ENCODE measurements around the gene DNAH14. TPM values are rescaled to one million over a fixed set of nuclear protein-coding genes. Genes with fewer than 3 reads are reported as not detected.

DNAH14 gene
- total RNA-seq, 1 experiment from 2014 or later, result 33.2 TPM

DNA sequence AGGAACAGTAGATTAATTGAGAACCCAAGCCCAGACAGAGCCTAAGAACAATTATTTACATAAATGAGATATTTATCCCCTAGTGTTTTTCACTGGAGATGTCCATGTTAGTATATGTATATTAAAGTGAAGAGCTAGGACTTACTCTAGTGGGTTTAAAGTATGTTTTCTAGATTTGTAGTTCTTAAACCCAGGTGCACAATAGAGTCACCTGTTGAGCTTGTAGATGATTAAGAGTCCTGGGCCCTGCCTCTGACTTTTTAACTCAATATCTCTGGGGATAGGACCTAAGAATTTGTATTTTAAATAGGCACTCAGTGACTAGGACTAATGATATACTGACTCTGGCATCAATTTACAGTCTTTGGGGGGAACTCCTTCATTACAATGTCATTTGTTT, 112.8 kb downstream of the DNAH14 start:
- Histone ChIP-seq H3K36me3 (ENCODE audit: control insufficient read depth in 1 of 2, insufficient read depth in 2 of 2, low read length in 2 of 2) (no peaks in the 10 kb centered on the region), H3K9ac (ENCODE audit: low read length) (no peak overlapping the region), H3K4me3 (replicated peaks in 1 of 2; ENCODE audit: low read depth in 1 of 2, low read length in 2 of 2) (no peak overlapping the region), H3K9me2 (ENCODE audit: insufficient read depth) (no peaks in the 10 kb centered on the region), H3K79me2 (ENCODE audit: insufficient read depth, low read length) (no peaks in the 10 kb centered on the region), H3K4me1 (ENCODE audit: control insufficient read depth in 1 of 2, insufficient read depth in 2 of 2, low read length in 2 of 2) (no peaks in the 10 kb centered on the region), H4K20me1 (ENCODE audit: insufficient read depth) (no peaks in the 10 kb centered on the region), H3K4me2 (ENCODE audit: low read length) (no peak overlapping the region), H3K27me3 (ENCODE audit: insufficient read depth, low read length) (no peaks in the 10 kb centered on the region), H3K27ac (ENCODE audit: low read depth, low read length) (no peak overlapping the region), H3K9me3 (ENCODE audit: control insufficient read depth in 1 of 2, insufficient read depth in 1 of 2, low read depth in 1 of 2, low read length in 2 of 2) (no peaks in the 10 kb centered on the region), H2AFZ (ENCODE audit: low read depth, low read length, poor library complexity, severe bottlenecking) (no peak overlapping the region)
- no peak for DNase-seq (ENCODE audit: low read depth, low spot score)
- intact Hi-C loops (cut with micrococcal nuclease), result no loop called here
- ChIA-PET POLR2A (no interaction called here), RAD21 (ENCODE audit: low non-redundant PET in 1 of 2, low total read pairs in 2 of 2, uncharacterized antibody in 2 of 2, unreplicated experiment in 2 of 2) (no interaction called here), CTCF (no interaction called here)
- no peak for TF ChIP-seq POLR2AphosphoS5 (IDR thresholded peaks at IDR 0.05; ENCODE audit: low read depth, low read length)
- TF ChIP-seq EGR1 (IDR thresholded peaks at IDR 0.05; ENCODE audit: low read depth), result no peak
- no peak for TF ChIP-seq SP1 (IDR thresholded peaks at IDR 0.05; ENCODE audit: low read depth)
- no peak for TF ChIP-seq CBX3 (IDR thresholded peaks at IDR 0.05; ENCODE audit: low read depth)
- TF ChIP-seq, protein P1, sequence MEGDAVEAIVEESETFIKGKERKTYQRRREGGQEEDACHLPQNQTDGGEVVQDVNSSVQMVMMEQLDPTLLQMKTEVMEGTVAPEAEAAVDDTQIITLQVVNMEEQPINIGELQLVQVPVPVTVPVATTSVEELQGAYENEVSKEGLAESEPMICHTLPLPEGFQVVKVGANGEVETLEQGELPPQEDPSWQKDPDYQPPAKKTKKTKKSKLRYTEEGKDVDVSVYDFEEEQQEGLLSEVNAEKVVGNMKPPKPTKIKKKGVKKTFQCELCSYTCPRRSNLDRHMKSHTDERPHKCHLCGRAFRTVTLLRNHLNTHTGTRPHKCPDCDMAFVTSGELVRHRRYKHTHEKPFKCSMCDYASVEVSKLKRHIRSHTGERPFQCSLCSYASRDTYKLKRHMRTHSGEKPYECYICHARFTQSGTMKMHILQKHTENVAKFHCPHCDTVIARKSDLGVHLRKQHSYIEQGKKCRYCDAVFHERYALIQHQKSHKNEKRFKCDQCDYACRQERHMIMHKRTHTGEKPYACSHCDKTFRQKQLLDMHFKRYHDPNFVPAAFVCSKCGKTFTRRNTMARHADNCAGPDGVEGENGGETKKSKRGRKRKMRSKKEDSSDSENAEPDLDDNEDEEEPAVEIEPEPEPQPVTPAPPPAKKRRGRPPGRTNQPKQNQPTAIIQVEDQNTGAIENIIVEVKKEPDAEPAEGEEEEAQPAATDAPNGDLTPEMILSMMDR (IDR thresholded peaks at IDR 0.05 in 2 of 3, conservative IDR thresholded peaks at IDR 0.05 in 1 of 3; ENCODE audit: borderline replicate concordance in 1 of 3, insufficient read depth in 1 of 3, low read depth in 2 of 3, low read length in 2 of 3), result no peak
- TF ChIP-seq ZNF274 (IDR thresholded peaks at IDR 0.05; ENCODE audit: low read depth, low read length), result no peak
- no peak for TF ChIP-seq SIN3A (IDR thresholded peaks at IDR 0.05; ENCODE audit: low read depth)
- TF ChIP-seq, protein P2, sequence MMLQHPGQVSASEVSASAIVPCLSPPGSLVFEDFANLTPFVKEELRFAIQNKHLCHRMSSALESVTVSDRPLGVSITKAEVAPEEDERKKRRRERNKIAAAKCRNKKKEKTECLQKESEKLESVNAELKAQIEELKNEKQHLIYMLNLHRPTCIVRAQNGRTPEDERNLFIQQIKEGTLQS (IDR thresholded peaks at IDR 0.05), result no peak
- no peak for TF ChIP-seq TCF7L2 (IDR thresholded peaks at IDR 0.05; ENCODE audit: borderline replicate concordance, extremely low read depth, insufficient read depth, insufficient read length)
- TF ChIP-seq YY1 (IDR thresholded peaks at IDR 0.05; ENCODE audit: extremely low read depth, insufficient replicate concordance, low read depth, low read length), result no peak
- TF ChIP-seq, protein P3, sequence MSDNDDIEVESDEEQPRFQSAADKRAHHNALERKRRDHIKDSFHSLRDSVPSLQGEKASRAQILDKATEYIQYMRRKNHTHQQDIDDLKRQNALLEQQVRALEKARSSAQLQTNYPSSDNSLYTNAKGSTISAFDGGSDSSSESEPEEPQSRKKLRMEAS (IDR thresholded peaks at IDR 0.05), result no peak
- TF ChIP-seq POLR2A (IDR thresholded peaks at IDR 0.05; ENCODE audit: borderline replicate concordance, extremely low read depth, insufficient read depth, insufficient read length), result no peak
- TF ChIP-seq JUND (IDR thresholded peaks at IDR 0.05), result no peak
- TF ChIP-seq SRF (IDR thresholded peaks at IDR 0.05; ENCODE audit: low read depth), result no peak
- TF ChIP-seq ELF1 (IDR thresholded peaks at IDR 0.05; ENCODE audit: borderline replicate concordance, low read depth), result no peak
- no peak for TF ChIP-seq EZH2 (IDR thresholded peaks at IDR 0.05)
- ATAC-seq, result no peak
- no TSS peak for BruUV-seq (replicated peaks)
